CD14-positive monocyte (primary cell): ENCODE results near the gene MKNK1. TPM values are rescaled to one million over a fixed set of nuclear protein-coding genes. Genes with fewer than 3 reads are reported as not detected.

Source experiments
- DNase-seq, 3 donors: peaks; one replicate each; pipeline ENCODE4 v3.0.0-alpha.2; 2011 to 2022
- H2AFZ ChIP-seq: 2 replicates; pipeline ENCODE4 v1.6.0; 2012; ENCODE audit warnings: mild to moderate bottlenecking, low read depth, low read length, inconsistent platforms; ENCODE audit not compliant: insufficient read depth, poor library complexity, severe bottlenecking
- H3K27ac ChIP-seq, 2 donors: 1 replicate in 1 of 2; 2 replicates in 1 of 2; pipeline ENCODE4 v1.5.1; 2012 to 2013; ENCODE audit warnings: low read length in 2 of 2, control low read depth in 1 of 2, inconsistent platforms in 1 of 2, low read depth in 1 of 2, mild to moderate bottlenecking in 1 of 2
- H3K27me3 ChIP-seq, 2 donors: one replicate each; pipeline versions ENCODE4 v1.6.0 to v1.6.1; 2011 to 2013; ENCODE audit warnings: low read length in 2 of 2; ENCODE audit not compliant: control insufficient read depth in 2 of 2, insufficient read depth in 2 of 2
- H3K36me3 ChIP-seq, 2 donors: replicated peaks in 1 of 2; 1 replicate in 1 of 2; 2 replicates in 1 of 2; pipeline versions ENCODE4 v1.5.1 to v1.6.1; 2012 to 2013; ENCODE audit warnings: low read length in 2 of 2, control low read depth in 1 of 2, inconsistent platforms in 1 of 2, mild to moderate bottlenecking in 1 of 2; ENCODE audit not compliant: insufficient read depth in 2 of 2, control insufficient read depth in 1 of 2
- H3K4me1 ChIP-seq, 2 donors: 1 replicate in 1 of 2; 2 replicates in 1 of 2; pipeline versions ENCODE4 v1.5.1 to v1.6.1; 2012 to 2013; ENCODE audit warnings: low read length in 2 of 2, control low read depth in 1 of 2, inconsistent platforms in 1 of 2, mild to moderate bottlenecking in 1 of 2, moderate library complexity in 1 of 2; ENCODE audit not compliant: insufficient read depth in 2 of 2, control insufficient read depth in 1 of 2
- H3K4me2 ChIP-seq: replicated peaks from 2 replicates; pipeline ENCODE3; 2012; ENCODE audit warnings: low read length, moderate library complexity, mild to moderate bottlenecking; ENCODE audit not compliant: poor library complexity, severe bottlenecking; ENCODE audit errors: extremely low read depth
- H3K4me3 ChIP-seq, 3 experiments: fragments of 200-600 bp in 1 of 3; sonication (generic) in 1 of 3; replicated peaks in 1 of 3; 1 replicate in 2 of 3; 2 replicates in 1 of 3; pipeline ENCODE4 v1.5.1; 2011 to 2013; ENCODE audit warnings: low read length in 3 of 3, mild to moderate bottlenecking in 3 of 3, control low read depth in 2 of 3, low read depth in 2 of 3, inconsistent platforms in 1 of 3, moderate library complexity in 1 of 3
- H3K79me2 ChIP-seq: 2 replicates; pipeline ENCODE4 v1.6.0; 2012; ENCODE audit warnings: mild to moderate bottlenecking, control low read depth, inconsistent platforms, low read length, moderate library complexity; ENCODE audit not compliant: insufficient read depth
- H3K9ac ChIP-seq: 2 replicates; pipeline ENCODE4 v1.6.0; 2017; ENCODE audit warnings: low read length, mild to moderate bottlenecking; ENCODE audit not compliant: insufficient read depth, poor library complexity, severe bottlenecking
- H3K9me3 ChIP-seq, 2 donors: replicated peaks in 1 of 2; 1 replicate in 1 of 2; 2 replicates in 1 of 2; pipeline versions ENCODE4 v1.5.1 to v1.6.1; 2012 to 2013; ENCODE audit warnings: low read length in 2 of 2, control low read depth in 1 of 2; ENCODE audit not compliant: control insufficient read depth in 1 of 2, insufficient read depth in 1 of 2
- H4K20me1 ChIP-seq: 2 replicates; pipeline ENCODE4 v1.6.0; 2012; ENCODE audit warnings: mild to moderate bottlenecking, low read length, control low read depth, moderate library complexity; ENCODE audit not compliant: insufficient read depth
- H3K27ac Mint-ChIP-seq, 7 donors: one replicate each; pipeline ENCODE4 v1.8.0; 2020; ENCODE audit warnings: mild to moderate bottlenecking in 7 of 7, mixed read lengths in 7 of 7, moderate library complexity in 6 of 7, inconsistent platforms in 2 of 7
- H3K27me3 Mint-ChIP-seq, 3 donors: one replicate each; pipeline ENCODE4 v1.8.0; 2021 to 2022; ENCODE audit warnings: low read depth in 3 of 3, mild to moderate bottlenecking in 3 of 3, mixed read lengths in 3 of 3, moderate library complexity in 3 of 3, inconsistent platforms in 1 of 3
- H3K36me3 Mint-ChIP-seq, 2 donors: one replicate each; pipeline ENCODE4 v1.8.0; 2020; ENCODE audit warnings: mixed read lengths in 2 of 2, inconsistent platforms in 1 of 2, mild to moderate bottlenecking in 1 of 2
- H3K4me1 Mint-ChIP-seq: one replicate; pipeline ENCODE4 v1.8.0; 2020; ENCODE audit warnings: mild to moderate bottlenecking, mixed read lengths
- H3K4me3 Mint-ChIP-seq, 2 donors: one replicate each; pipeline ENCODE4 v1.8.0; 2020; ENCODE audit warnings: mild to moderate bottlenecking in 2 of 2, mixed read lengths in 2 of 2, moderate library complexity in 1 of 2
- H3K9me3 Mint-ChIP-seq, 7 donors: one replicate each; pipeline ENCODE4 v1.8.0; 2020 to 2022; ENCODE audit warnings: mixed read lengths in 7 of 7, mild to moderate bottlenecking in 6 of 7, moderate library complexity in 6 of 7, inconsistent platforms in 2 of 7
- WGBS: methylation state at CpG from one replicate; pipeline ENCODE4 v1.1.5; 2013; ENCODE audit warnings: missing lambda C conversion rate; ENCODE audit not compliant: insufficient coverage; 5-methylcytosine and 5-hydroxymethylcytosine counted together
- intact Hi-C, 2 donors: fragments of 100-400 bp; cut with micrococcal nuclease; formaldehyde crosslinking; loops; one replicate each; pipeline versions ENCODE4 v1.15.0 to v1.15.1; 2023
- polyA plus RNA-seq, 3 donors: library from polyadenylated mRNA; depleted of rRNA in 1 of 3; unstranded in 2 of 3; stranded (reverse) in 1 of 3; fragments of 300-500 nt in 2 of 3; fragments of >200 nt in 1 of 3; fragmentation: Illumina TruSeq in 2 of 3; gene quantifications; 1 replicate in 2 of 3; 2 replicates in 1 of 3; pipeline ENCODE4 v1.2.3, GENCODE V29; 2012 to 2021
- TF ChIP-seq, protein P1 (sequence below): fragments of 200-600 bp; IDR thresholded peaks from one replicate; pipeline ENCODE4 v1.8.0; 2022; ENCODE audit warnings: antibody characterized with exemption, mild to moderate bottlenecking

The MKNK1 gene
- polyA plus RNA-seq, 3 donors, result 38.2 to 144 (median 38.6) TPM

DNA sequence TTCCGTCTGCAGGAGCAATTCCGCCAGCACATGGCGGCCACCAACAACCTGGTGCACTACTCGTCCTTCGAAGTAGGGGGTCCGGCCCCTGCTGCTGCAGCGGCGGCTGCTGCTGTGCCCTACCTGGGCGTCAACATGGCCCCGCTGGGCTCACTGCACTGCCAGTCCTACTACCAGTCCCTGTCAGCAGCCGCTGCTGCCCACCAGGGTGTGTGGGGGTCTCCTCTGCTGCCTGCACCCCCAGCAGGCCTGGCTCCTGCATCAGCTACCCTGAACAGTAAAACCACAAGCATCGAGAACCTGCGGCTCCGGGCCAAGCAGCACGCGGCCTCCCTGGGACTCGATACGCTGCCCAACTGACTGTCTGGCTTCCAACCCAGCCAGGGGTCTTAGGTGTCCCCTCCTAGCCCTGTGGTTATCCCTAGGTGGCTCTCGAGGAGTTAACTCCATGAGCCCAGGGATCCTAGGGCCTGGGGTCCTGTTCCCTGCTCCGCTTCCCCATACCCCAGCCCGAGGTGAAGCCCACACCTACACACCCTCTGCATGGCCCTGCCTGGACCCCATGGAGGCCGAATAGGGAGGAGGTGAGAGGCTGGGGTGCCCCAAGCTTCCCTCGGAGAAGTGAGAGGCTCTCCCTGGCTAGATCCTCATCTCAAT lies 91.8 kb downstream of the MKNK1 start:
- Mint-ChIP-seq H3K4me3 (peak overlapping the region in 1 of 2 donors; percentile 17), H3K9me3 (no peaks in the 10 kb centered on the region), H3K27me3 (peaks cover 14 to 36% (median 23%) of the 10 kb centered on the region in 3 donors), H3K36me3 (no peaks in the 10 kb centered on the region), H3K4me1 (no peaks in the 10 kb centered on the region), H3K27ac (peak overlapping the region in 1 of 7 donors; percentile 42)
- no peaks in the 10 kb centered on the region for H3K9me3 ChIP-seq
- H3K79me2 ChIP-seq, result no peaks in the 10 kb centered on the region
- no peak overlapping the region for H3K4me2 ChIP-seq
- intact Hi-C loops, result no loop called here
- H3K27me3 ChIP-seq, result peaks cover 4 to 20% of the 10 kb centered on the region in 2 donors
- 92% methylated on average over 18 of the region's 23 CpGs for WGBS
- H2AFZ ChIP-seq, result no peak overlapping the region
- H3K4me3 ChIP-seq, result no peak overlapping the region
- DNase-seq, result no peak
- no peak overlapping the region for H3K27ac ChIP-seq
- no peaks in the 10 kb centered on the region for H4K20me1 ChIP-seq
- no peaks in the 10 kb centered on the region for H3K4me1 ChIP-seq
- no peaks in the 10 kb centered on the region for H3K36me3 ChIP-seq
- TF ChIP-seq, protein P1, sequence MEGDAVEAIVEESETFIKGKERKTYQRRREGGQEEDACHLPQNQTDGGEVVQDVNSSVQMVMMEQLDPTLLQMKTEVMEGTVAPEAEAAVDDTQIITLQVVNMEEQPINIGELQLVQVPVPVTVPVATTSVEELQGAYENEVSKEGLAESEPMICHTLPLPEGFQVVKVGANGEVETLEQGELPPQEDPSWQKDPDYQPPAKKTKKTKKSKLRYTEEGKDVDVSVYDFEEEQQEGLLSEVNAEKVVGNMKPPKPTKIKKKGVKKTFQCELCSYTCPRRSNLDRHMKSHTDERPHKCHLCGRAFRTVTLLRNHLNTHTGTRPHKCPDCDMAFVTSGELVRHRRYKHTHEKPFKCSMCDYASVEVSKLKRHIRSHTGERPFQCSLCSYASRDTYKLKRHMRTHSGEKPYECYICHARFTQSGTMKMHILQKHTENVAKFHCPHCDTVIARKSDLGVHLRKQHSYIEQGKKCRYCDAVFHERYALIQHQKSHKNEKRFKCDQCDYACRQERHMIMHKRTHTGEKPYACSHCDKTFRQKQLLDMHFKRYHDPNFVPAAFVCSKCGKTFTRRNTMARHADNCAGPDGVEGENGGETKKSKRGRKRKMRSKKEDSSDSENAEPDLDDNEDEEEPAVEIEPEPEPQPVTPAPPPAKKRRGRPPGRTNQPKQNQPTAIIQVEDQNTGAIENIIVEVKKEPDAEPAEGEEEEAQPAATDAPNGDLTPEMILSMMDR, result no peak
- no peak overlapping the region for H3K9ac ChIP-seq

DNA sequence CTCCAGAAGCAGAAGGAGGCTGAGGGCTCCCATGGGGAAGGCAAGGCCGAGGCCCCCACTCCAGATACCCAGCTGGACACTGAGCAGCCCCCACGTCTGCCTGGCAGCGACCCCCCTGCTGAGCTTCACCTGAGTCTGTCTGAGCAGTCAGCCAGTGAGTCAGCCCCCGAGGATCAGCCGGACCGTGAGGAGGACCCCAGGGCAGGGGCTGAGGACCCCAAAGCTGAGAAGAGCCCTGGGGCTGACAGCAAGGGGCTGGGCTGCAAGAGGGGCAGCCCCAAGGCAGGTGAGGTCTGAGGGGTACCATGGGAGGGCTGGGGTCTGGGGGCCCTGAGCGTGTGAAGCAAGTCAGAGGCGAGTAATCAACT lies 93.1 kb downstream of the MKNK1 start:
- TF ChIP-seq, protein P1, result no peak
- Mint-ChIP-seq H3K36me3 (no peaks in the 10 kb centered on the region), H3K27ac (no peak overlapping the region), H3K27me3 (peaks cover 6 to 24% (median 11%) of the 10 kb centered on the region in 3 donors), H3K4me1 (no peaks in the 10 kb centered on the region), H3K9me3 (no peaks in the 10 kb centered on the region), H3K4me3 (no peak overlapping the region)
- intact Hi-C loops, result no loop called here
- no peak for DNase-seq
- no peaks in the 10 kb centered on the region for H3K79me2 ChIP-seq
- no peaks in the 10 kb centered on the region for H3K9me3 ChIP-seq
- no peak overlapping the region for H2AFZ ChIP-seq
- 78% methylated on average over 8 of the region's 8 CpGs for WGBS
- H3K4me3 ChIP-seq, result no peak overlapping the region
- no peaks in the 10 kb centered on the region for H3K4me1 ChIP-seq
- H3K9ac ChIP-seq, result no peak overlapping the region
- H3K4me2 ChIP-seq, result no peak overlapping the region
- no peak overlapping the region for H3K27ac ChIP-seq
- no peaks in the 10 kb centered on the region for H4K20me1 ChIP-seq
- peaks cover 0 to 7% of the 10 kb centered on the region in 2 donors for H3K27me3 ChIP-seq
- no peaks in the 10 kb centered on the region for H3K36me3 ChIP-seq
